GM23338 (cell line): Measurements from ENCODE around the gene SEPHS1. TPM values are rescaled to one million over a fixed set of nuclear protein-coding genes. Genes with fewer than 3 reads are reported as not detected.

Experiments used
- ATAC-seq: fragments of 200-7000 bp; cut with Tn5 transposase; 3 replicates; pipeline ENCODE4 v1.9.1; 2020
- DNase-seq: peaks from one replicate; pipeline ENCODE4 v3.0.0-alpha.2; 2015; ENCODE audit warnings: low spot score
- H2AFZ ChIP-seq: fragments of 200-600 bp; sonication (generic); 2 replicates; pipeline ENCODE4 v1.8.0; 2016; ENCODE audit warnings: antibody characterized with exemption, mild to moderate bottlenecking, moderate library complexity
- H3F3A ChIP-seq: fragments of 200-600 bp; sonication (generic); replicated peaks from 2 replicates; pipeline ENCODE4 v1.8.0; 2017; ENCODE audit warnings: antibody characterized with exemption, mixed run types, low read depth
- H3K27ac ChIP-seq: fragments of 200-600 bp; sonication (generic); 2 replicates; pipeline ENCODE4 v1.6.1; 2016; ENCODE audit warnings: low read depth
- H3K27me3 ChIP-seq: fragments of 200-600 bp; sonication (generic); 2 replicates; pipeline ENCODE4 v1.8.0; 2016; ENCODE audit warnings: mild to moderate bottlenecking, mixed run types, moderate library complexity; ENCODE audit not compliant: insufficient read depth
- H3K36me3 ChIP-seq: fragments of 200-600 bp; sonication (generic); 2 replicates; pipeline ENCODE4 v1.8.0; 2016; ENCODE audit warnings: mild to moderate bottlenecking; ENCODE audit not compliant: insufficient read depth
- H3K4me1 ChIP-seq: fragments of 200-600 bp; sonication (generic); 2 replicates; pipeline ENCODE4 v1.8.0; 2016; ENCODE audit warnings: mild to moderate bottlenecking, moderate library complexity; ENCODE audit not compliant: insufficient read depth
- H3K4me2 ChIP-seq: fragments of 200-600 bp; sonication (generic); 2 replicates; pipeline ENCODE4 v1.7.1; 2017; ENCODE audit warnings: mixed run types
- H3K4me3 ChIP-seq: fragments of 200-600 bp; sonication (generic); 2 replicates; pipeline ENCODE4 v1.6.1; 2016; ENCODE audit warnings: mixed run types
- H3K79me2 ChIP-seq: fragments of 200-600 bp; sonication (generic); replicated peaks from 2 replicates; pipeline ENCODE4 v1.8.0; 2017; ENCODE audit warnings: mild to moderate bottlenecking; ENCODE audit not compliant: insufficient read depth
- H3K9me2 ChIP-seq: fragments of 200-600 bp; sonication (generic); 2 replicates; pipeline ENCODE4 v1.8.0; 2017; ENCODE audit not compliant: insufficient read depth
- H4K20me1 ChIP-seq: fragments of 200-600 bp; sonication (generic); replicated peaks from 2 replicates; pipeline ENCODE4 v1.8.0; 2017; ENCODE audit warnings: mild to moderate bottlenecking; ENCODE audit not compliant: insufficient read depth
- H3K27ac Mint-ChIP-seq: 2 replicates; pipeline ENCODE4 v1.8.0; 2020; ENCODE audit warnings: inconsistent platforms, mild to moderate bottlenecking, moderate library complexity, mixed read lengths
- H3K27me3 Mint-ChIP-seq: 3 replicates; pipeline ENCODE4 v1.8.0; 2022; ENCODE audit warnings: low read depth, mild to moderate bottlenecking, moderate library complexity, mixed read lengths, inconsistent platforms; ENCODE audit not compliant: insufficient read depth, poor library complexity
- H3K36me3 Mint-ChIP-seq: 3 replicates; pipeline ENCODE4 v1.8.0; 2021; ENCODE audit warnings: low read depth, mild to moderate bottlenecking, inconsistent platforms, moderate library complexity, mixed read lengths
- H3K4me1 Mint-ChIP-seq: 3 replicates; pipeline ENCODE4 v1.8.0; 2020; ENCODE audit warnings: mild to moderate bottlenecking, inconsistent platforms, mixed read lengths
- H3K4me3 Mint-ChIP-seq: 3 replicates; pipeline ENCODE4 v1.8.0; 2021; ENCODE audit warnings: moderate library complexity, mild to moderate bottlenecking, inconsistent platforms, mixed read lengths
- H3K9me3 Mint-ChIP-seq: 3 replicates; pipeline ENCODE4 v1.8.0; 2020; ENCODE audit warnings: moderate library complexity, mild to moderate bottlenecking, inconsistent platforms, mixed read lengths
- CREB1 ChIP-seq: fragments of 250-450 bp; sonication (Bioruptor Pico); IDR thresholded peaks from 2 replicates; pipeline ENCODE4 v1.5.0; 2020; ENCODE audit warnings: low read depth, mild to moderate bottlenecking, moderate library complexity
- EZH2 ChIP-seq: fragments of 200-600 bp; sonication (generic); IDR thresholded peaks from one replicate; pipeline ENCODE4 v1.8.0; 2017; ENCODE audit warnings: antibody characterized with exemption, mild to moderate bottlenecking, low read depth; ENCODE audit not compliant: unreplicated experiment
- JUNB ChIP-seq: IDR thresholded peaks from one replicate; pipeline ENCODE4 v1.6.1; 2016; ENCODE audit warnings: antibody characterized with exemption; ENCODE audit not compliant: unreplicated experiment
- NANOG ChIP-seq: IDR thresholded peaks from 2 replicates; pipeline ENCODE4 v1.6.1; 2016; ENCODE audit warnings: antibody characterized with exemption, borderline replicate concordance
- POLR2AphosphoS5 ChIP-seq: IDR thresholded peaks from 2 replicates; pipeline ENCODE4 v1.6.1; 2016; ENCODE audit warnings: antibody characterized with exemption, low read depth
- ZNF331 ChIP-seq: fragments of 250-450 bp; sonication (Bioruptor Pico); IDR thresholded peaks from 2 replicates; pipeline ENCODE4 v1.5.0; 2020; ENCODE audit warnings: low read depth, mild to moderate bottlenecking, moderate library complexity
- ZNF462 ChIP-seq: fragments of 250-450 bp; sonication (Bioruptor Pico); IDR thresholded peaks from 2 replicates; pipeline ENCODE4 v1.5.0; 2020; ENCODE audit warnings: mild to moderate bottlenecking, moderate library complexity
- polyA plus RNA-seq: library from polyadenylated mRNA; unstranded; fragments of >200 nt; fragmentation: Nextera tagmentation; extraction: Ambion mirVana; gene quantifications from 2 replicates; pipeline ENCODE4 v1.2.1, GENCODE V29; 2016
- total RNA-seq: library from RNA; depleted of rRNA; stranded (reverse); fragments of >200 nt; shearing (Covaris generic); gene quantifications from 2 replicates; pipeline ENCODE4 v1.2.3, GENCODE V29; 2014

SEPHS1 gene
- total and polyA plus RNA-seq, 2 experiments from 2014 or later, result 260 to 609 TPM

GRCh38 chr10:13327534-13327933 is 20.6 kb downstream of the SEPHS1 start (continued):
- TF ChIP-seq POLR2AphosphoS5, result no peak
- TF ChIP-seq ZNF331 (CRISPR knock-in tag), result no peak
- TF ChIP-seq ZNF462, result no peak
- TF ChIP-seq NANOG, result no peak
- no peak for TF ChIP-seq EZH2
- TF ChIP-seq CREB1 (CRISPR knock-in tag), result no peak

GRCh38 chr10:13322615-13323148 is 25.4 kb downstream of the SEPHS1 start:
- no peaks in the 10 kb centered on the region for H3K4me1 ChIP-seq

More at GRCh38 chr10:13322615-13323148, 25.4 kb downstream of the SEPHS1 start:
- H3K27me3 Mint-ChIP-seq, result peaks cover 14% of the 10 kb centered on the region
- Histone ChIP-seq H3K36me3 (peaks cover 85% of the 10 kb centered on the region), H3K27ac (peak overlapping the region; percentile 81), H3K9me2 (no peaks in the 10 kb centered on the region), H4K20me1 (peaks cover 56% of the 10 kb centered on the region), H3K79me2 (peaks cover 18% of the 10 kb centered on the region), H3K27me3 (no peaks in the 10 kb centered on the region), H3K4me3 (no peak overlapping the region), H3K4me2 (no peak overlapping the region), H2AFZ (no peak overlapping the region), H3F3A (peaks cover 86% of the 10 kb centered on the region)
- H3K36me3 Mint-ChIP-seq, result peaks cover 100% of the 10 kb centered on the region
- no peak for DNase-seq
- no peak overlapping the region for H3K4me3 Mint-ChIP-seq
- ATAC-seq, result no peak
- TF ChIP-seq JUNB, result no peak
- peak; percentile 50; the same call in 1 of the 2 replicates for TF ChIP-seq POLR2AphosphoS5
- H3K4me1 Mint-ChIP-seq, result peaks cover 14% of the 10 kb centered on the region
- peak overlapping the region; percentile 70 for H3K27ac Mint-ChIP-seq
- no peaks in the 10 kb centered on the region; the same call in 2 of the 3 replicates for H3K9me3 Mint-ChIP-seq
